GM12891 (cell line): ENCODE data around the gene OR9A2.

Experiments used
- PAX5 ChIP-seq: IDR thresholded peaks from 2 replicates; pipeline ENCODE4 v1.6.1; 2011; ENCODE audit warnings: low read length, moderate library complexity, mild to moderate bottlenecking; ENCODE audit not compliant: insufficient read depth, severe bottlenecking
- POLR2A ChIP-seq: IDR thresholded peaks from 2 replicates; pipeline ENCODE4 v1.6.1; 2011; ENCODE audit warnings: low read depth, low read length, control low read depth
- POLR2AphosphoS5 ChIP-seq: IDR thresholded peaks from 2 replicates; pipeline ENCODE4 v1.6.1; 2011; ENCODE audit warnings: low read depth, low read length, control low read depth
- POU2F2 ChIP-seq: IDR thresholded peaks from 2 replicates; pipeline ENCODE4 v1.6.1; 2011; ENCODE audit warnings: low read depth, mild to moderate bottlenecking, control low read depth, low read length, moderate library complexity
- SPI1 ChIP-seq: IDR thresholded peaks from 2 replicates; pipeline ENCODE4 v1.6.1; 2011; ENCODE audit warnings: low read depth, low read length, control low read depth
- TAF1 ChIP-seq: IDR thresholded peaks from 2 replicates; pipeline ENCODE4 v1.6.1; 2011; ENCODE audit warnings: low read depth, low read length, control low read depth

DNA sequence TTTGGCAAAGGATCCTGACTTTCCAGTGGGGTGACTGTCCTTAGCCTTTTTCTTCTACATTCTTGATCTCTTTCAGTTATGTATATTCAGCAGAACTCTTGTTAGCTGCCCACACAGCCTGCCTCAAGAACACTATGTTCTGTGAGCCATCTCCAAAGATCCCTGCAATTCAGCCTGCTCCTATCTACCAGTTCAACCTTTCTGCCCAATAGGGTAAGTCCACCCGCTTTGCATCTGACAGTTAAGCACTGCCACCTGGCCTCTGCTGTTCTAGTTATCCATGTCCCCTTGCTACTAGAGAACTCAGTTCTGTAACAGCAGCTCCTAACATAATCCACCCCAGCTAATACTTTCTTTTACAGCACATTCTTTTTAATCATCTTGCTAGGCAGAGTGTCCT lies 13.5 kb downstream of the OR9A2 start:
- TF ChIP-seq POLR2AphosphoS5 (no peak), POLR2A (no peak), POU2F2 (no peak), TAF1 (no peak), SPI1 (no peak), PAX5 (no peak)
